Measurements from ENCODE around the gene ZNF583.

Gene ZNF583

DNA sequence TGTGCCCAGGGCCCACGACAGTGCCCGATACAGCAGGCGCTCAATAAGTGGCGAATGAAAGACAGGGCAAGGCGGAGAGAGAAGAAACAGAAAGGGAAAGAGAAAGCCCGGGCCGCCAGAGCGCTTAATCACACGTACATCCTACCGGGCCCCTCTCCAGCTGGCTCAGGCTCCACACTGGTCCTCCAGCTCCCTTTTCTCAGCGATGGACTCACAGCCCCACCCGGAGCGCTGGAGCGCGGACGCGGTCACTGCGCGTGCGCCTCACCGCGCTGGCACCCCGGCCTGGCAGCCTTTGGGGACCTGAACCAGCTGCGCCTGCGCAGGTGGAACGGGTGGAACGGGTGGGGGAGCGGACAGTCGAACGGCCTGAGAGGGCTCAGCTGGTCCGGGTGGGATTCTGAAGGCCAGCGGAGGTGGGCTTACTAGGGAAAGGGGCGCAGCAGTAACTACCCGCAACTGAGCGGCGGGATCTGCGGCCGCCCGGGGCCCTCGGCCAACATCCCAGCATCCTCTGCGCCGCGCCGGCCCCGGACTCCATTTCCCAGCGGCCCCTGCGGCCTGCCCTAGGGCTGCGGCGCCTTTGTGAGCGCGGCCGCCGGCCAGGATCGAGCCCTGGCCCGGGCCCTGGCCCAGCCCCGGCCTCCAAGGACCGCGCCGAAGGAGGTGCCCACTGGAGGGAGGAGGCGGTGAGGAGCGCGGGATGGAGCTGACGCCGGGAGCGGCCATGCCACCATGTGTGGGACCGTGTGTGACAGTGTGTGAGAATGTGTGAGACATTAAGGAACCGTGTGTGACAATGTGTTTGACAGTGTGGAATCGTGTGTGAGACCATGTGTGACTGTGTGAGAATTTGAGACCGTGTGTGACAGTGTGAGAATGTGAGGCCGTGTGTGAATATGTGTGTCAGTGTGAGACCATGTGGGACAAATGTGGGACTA, at the start of gene ZNF583:
ZNF583 (plus strand) TSS at position 569 of the 941 bp plus-strand sequence. CDS start 2,783 bp downstream, outside the sequence.
- peak; percentile 90 for DNase-seq

DNA sequence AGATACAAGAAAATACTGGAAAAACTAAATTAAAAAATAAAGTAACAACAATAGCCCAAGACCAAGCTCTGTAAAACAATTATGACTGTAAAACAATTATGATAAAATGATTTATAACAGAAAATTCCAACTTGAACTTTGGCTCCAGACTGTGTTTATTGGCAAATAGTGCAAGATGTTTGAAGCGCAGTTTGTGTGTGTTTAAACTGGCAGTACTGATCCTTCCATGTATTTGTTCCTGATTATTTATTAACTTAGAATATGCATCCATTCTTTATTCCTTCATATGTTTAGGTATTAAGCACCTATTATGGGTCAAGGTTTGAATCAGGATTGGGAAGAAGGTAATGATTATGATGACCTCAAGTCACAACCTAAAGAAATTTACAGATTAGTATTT, 48.6 kb upstream of the ZNF583 start:
- DNase-seq = no peak

DNA sequence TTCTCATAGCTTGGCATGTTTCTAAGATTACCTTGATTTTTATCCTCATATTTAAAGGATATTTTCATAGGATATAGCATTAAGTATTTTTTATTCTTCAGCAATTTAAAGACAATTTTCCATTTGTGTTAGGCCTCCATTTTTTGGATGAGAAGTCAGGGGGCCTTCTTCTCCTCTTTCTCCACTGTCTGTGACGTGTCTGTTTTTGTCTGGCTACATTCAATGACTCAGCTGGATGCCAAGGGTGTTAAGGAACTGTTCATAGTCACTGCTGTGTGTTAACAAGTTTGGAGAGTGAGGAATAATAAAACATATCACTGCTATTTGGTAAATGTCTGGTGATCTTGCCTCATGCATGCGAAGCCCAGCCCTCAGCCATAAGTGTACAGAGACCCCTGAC, 47.2 kb upstream of the ZNF583 start:
- no peak for DNase-seq

GRCh38 chr19:56360841-56361240, 43.3 kb upstream of the ZNF583 start:
- no peak for DNase-seq

- peak; percentile 78 for DNase-seq
These were observed 36.1 kb upstream of the ZNF583 start for GRCh38 chr19:56367829-56368711.

GRCh38 chr19:56369886-56370676, 34.1 kb upstream of the ZNF583 start:
- no peak for DNase-seq

DNA sequence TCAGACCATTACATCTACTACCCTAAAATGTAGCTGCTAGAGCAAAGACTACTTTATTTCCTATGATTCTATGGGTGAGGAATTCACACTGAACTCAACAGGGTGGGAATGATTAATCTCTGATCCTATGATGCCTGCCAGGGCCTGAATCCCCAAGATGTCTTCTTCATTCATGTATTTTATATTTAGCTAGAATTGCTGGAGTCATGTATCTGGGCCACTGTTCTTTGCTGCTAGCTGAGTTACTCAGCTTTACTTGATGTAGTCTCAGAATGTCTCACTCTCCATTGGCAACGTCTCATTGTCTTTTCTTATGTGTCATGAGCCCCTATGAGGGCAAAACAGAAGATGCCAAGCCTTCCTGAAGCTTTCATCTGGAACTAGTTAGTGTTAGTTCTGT, 31.9 kb upstream of the ZNF583 start:
- DNase-seq = no peak

GRCh38 chr19:56377105-56377924, 26.8 kb upstream of the ZNF583 start:
- no peak for DNase-seq

DNA sequence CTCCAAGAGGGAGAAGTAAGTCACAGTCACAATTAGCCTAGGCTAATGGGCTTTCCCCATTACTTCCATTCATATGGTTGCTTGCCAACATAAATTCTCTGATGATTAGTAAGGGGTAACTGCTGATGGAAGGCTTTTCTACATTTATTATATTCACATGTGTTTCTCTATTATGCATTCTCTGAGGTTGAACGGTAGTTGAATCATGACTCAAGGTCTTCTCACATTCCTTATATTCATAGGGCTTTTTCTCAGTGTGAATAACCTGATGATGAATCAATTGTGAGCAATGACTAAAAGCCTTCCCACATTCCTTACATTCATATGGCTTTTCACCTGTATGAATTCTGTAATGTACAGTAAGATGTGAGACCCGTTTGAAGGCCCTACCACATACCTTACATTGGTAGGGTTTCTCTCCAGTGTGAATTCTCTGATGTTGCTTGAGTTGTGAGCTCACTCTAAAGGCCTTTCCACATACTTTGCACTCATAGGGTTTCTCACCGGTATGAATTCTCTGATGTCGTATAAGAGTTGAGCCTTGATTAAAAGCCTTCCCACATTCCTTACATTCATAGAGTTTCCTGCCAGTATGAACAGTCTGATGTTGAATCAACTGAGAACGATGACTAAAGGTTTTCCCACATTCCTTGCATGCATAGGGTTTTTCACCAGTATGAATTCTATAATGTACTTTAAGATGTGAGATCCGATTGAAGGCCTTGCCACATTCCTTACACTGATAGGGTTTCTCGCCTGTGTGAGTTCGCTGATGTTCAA, 20.1 kb upstream of the ZNF583 start:
- no peak for DNase-seq

DNA sequence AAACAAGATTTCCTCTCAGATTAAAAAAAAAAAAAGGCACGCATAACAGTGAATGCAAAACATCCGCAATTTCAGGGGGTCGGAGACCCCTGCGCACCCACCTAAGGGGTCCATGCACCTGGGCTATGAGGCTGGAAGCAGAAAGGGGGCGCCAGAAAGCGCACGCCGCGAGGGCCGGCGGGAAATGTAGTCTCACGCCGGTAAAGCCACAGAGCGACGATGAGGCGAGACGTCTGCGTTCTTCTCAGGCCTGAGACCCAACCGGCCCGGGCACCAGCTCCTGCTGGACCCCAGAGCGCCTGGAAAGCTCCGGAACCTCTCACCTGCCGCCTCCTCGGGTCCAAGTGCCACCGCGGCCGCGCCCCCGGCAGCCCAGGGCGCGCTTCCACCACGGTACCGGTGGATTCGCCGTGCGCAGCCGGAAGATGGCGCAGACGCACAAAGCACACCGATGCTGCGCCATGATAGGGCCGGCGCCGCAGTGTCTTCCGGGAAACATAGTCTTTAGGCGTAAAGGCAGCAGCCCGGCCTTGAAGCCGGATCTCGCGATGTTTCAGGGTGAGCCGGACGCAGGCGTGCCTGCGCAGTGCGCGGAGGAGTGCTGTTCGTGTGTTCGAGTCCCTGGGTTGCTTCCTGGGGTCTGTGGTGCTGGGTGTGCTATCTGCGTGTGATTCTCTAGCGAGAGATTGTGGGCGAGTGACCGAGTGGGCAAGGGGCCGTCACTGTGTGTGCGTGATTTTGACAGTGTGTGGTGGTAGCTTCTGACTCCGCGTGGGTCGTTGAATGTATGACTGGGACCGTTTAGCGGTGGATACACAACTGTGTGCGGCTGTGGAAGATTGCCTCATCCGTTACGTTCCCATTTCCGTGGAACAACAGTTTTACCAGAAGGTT, 10.8 kb upstream of the ZNF583 start, which contains the start of gene ZNF582:
ZNF582 (minus strand) TSS at position 416 of the 894 bp plus-strand sequence. CDS start 1,782 bp downstream, outside the sequence.
- peak; percentile 93 for DNase-seq

GRCh38 chr19:56398809-56399208, 5.3 kb upstream of the ZNF583 start:
- no peak for DNase-seq

- no peak for DNase-seq
These were observed 3.6 kb upstream of the ZNF583 start for GRCh38 chr19:56400485-56400884.

- peak; percentile 31 for DNase-seq
These were observed 871 bp upstream of the ZNF583 start for GRCh38 chr19:56403261-56403660.

DNA sequence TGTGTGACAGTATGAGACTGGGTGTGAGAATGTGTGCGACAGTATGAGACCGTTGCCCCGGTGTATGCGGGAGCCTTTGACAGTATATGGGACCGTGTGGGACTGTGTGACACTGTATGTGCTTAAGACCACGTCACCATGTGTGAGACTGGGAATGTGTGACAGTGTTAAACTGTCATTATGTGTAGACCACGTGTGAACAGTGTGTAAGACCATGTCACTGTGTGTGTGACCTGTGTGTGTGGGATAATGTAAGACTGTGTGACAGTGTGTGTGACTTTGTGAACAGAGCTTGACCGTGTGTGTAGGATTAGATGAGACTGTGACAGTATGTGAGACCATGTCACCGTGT, 549 bp downstream of the ZNF583 start:
- DNase-seq = no peak

GRCh38 chr19:56405062-56405461, 930 bp downstream of the ZNF583 start:
- peak; percentile 14 for DNase-seq

DNA sequence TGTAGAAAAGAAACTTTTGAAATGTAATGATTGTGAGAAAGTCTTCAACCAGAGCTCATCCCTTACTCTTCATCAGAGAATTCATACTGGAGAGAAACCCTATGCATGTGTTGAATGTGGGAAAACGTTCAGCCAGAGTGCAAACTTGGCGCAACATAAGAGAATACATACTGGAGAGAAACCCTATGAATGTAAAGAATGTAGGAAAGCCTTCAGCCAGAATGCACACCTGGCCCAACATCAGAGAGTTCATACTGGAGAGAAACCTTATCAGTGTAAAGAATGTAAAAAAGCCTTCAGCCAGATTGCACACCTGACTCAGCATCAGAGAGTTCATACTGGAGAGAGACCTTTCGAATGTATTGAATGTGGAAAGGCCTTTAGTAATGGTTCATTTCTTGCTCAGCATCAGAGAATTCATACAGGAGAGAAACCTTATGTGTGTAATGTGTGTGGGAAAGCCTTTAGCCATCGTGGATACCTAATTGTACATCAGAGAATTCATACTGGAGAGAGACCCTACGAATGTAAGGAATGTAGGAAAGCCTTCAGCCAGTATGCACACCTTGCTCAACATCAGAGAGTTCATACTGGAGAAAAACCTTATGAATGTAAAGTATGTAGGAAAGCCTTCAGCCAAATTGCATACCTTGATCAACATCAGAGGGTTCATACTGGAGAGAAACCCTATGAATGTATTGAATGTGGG, 19.3 kb downstream of the ZNF583 start:
- no peak for DNase-seq

DNA sequence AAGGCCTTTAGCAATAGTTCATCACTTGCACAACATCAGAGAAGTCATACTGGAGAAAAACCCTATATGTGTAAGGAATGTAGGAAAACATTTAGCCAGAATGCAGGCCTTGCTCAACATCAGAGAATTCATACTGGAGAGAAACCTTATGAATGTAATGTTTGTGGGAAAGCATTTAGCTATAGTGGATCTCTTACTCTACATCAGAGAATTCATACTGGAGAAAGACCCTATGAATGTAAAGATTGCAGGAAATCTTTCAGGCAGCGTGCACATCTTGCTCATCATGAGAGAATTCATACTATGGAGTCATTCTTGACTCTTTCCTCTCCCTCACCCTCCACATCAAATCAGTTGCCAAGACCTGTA, 19.8 kb downstream of the ZNF583 start:
- DNase-seq = no peak

DNA sequence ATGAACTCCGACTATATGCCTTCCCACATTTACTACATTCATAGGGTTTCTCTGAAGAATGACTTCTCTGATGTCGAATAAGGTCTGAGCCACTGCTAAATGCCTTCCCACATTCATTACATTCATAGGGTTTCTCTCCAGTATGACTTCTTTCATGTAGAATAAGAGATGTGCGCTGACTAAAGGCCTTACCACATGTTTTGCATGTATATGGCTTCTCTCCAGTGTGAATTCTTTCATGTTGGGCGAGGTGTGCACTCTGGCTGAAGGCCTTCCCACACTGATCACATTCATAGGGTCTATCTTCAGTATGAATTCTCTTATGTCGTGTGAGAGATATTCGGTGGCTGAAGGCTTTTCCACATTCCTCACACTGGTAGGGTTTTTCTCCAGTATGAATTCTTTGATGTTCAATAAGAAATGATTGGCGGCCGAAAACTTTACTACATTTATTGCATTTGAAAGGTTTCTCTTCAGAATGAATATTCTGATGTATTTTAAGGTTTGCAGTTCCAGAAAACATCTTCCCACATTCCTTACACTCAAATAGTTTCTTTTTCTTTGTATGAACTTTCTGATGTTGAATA, 37.2 kb downstream of the ZNF583 start:
- no peak for DNase-seq

GRCh38 chr19:56474308-56474707, 70.2 kb downstream of the ZNF583 start:
- DNase-seq = no peak
